Fibroblast of skin of right biceps (primary cell): ENCODE results near the gene SDR42E1.
"Not testable (repeated sequence)": the region's sequence is repeated elsewhere in the genome, so short reads cannot be mapped to it uniquely, and the experiment has no call there.

Experiments used
- DNase-seq: peaks from one replicate; pipeline ENCODE4 v3.0.0-alpha.2; 2013

SDR42E1 gene

GRCh38 chr16:81997738-81998137, 13.5 kb downstream of the SDR42E1 start:
- DNase-seq, result peak; percentile 90

GRCh38 chr16:81996664-81997509, 14.4 kb downstream of the SDR42E1 start:
- DNase-seq, result peak; percentile 73

- DNase-seq, result no peak
These were observed 15.6 kb downstream of the SDR42E1 start for GRCh38 chr16:81995651-81996050.

DNA sequence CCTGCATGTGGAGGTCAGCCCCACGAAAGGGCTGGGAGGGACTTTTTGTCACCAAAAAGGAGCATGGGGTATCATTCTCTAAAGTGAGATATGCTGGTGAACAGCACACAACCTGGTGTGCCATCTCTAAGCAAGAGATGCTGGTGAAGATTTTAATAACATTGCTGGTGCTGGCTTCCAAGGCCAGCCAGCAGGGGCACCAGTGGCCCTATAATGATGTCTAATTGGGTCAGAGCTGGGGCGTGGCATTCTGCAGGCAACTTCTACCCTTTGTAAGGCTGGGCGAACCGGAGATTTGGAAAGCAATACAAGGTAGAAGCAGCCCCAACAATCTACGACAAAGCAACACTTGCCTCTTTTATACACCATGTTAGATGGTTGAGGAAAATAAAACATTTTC, 16.8 kb downstream of the SDR42E1 start:
- DNase-seq, result no peak

DNA sequence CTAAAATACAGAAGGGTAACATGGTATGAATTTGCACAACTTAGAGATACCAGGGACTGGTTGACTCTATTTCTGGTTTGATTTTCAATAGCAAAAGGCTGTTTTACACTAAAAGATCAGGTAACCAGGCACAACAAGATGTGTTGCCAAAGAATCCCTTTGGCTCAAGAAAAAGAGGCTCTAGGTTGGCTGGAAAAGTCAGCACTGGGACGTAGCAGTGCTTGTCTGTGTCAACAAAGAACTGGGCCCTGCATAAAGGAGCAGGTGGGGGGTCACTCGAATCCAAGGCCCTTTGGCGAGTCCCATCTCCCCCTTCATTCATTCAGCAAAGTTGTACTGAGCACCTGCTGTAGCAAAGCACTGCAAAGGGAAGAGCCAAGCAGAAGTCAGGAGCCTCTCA, 18.4 kb downstream of the SDR42E1 start:
- no peak for DNase-seq

GRCh38 chr16:81987706-81988105, 23.6 kb downstream of the SDR42E1 start:
- no peak for DNase-seq

DNA sequence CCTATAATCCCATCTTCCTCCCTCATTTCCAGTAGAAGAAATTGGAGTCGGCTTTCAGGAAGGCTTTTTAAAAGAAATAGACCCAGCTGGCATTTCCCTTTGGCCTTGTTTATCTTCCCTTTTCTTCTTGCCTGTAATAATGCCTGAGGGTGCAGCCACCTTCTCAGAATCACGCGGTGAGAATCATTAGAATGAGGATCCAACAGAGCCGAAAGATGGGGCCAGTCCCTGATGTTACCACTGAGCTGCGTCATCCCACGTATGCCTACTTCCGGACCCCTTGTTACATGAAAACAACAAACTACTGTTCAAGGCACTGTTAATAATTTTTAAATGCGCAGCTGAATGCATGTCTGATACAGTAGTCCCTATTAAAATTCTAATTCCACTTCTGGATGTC, 24.1 kb downstream of the SDR42E1 start:
- no peak for DNase-seq

DNA sequence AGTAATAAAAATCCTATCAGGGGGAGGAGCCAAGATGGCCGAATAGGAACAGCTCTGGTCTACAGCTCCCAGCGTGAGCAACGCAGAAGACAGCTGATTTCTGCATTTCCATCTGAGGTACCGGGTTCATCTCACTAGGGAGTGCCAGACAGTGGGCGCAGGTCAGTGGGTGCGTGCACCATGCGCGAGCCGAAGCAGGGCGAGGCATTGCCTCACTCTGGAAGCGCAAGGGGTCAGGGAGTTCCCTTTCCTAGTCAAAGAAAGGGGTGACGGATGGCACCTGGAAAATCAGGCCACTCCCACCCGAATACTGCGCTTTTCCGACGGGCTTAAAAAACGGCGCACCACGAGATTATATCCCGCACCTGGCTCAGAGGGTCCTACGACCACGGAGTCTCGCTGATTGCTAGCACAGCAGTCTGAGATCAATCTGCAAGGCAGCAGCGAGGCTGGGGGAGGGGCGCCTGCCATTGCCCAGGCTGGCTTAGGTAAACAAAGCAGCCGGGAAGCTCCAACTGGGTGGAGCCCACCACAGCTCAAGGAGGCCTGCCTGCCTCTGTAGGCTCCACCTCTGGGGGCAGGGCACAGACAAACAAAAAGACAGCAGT, 33.8 kb downstream of the SDR42E1 start:
- not testable (repeated sequence) for DNase-seq

- DNase-seq, result no peak
These were observed 35.6 kb downstream of the SDR42E1 start for GRCh38 chr16:81975637-81976036.

- no peak for DNase-seq
These were observed 37.5 kb downstream of the SDR42E1 start for GRCh38 chr16:81973737-81974136.

DNA sequence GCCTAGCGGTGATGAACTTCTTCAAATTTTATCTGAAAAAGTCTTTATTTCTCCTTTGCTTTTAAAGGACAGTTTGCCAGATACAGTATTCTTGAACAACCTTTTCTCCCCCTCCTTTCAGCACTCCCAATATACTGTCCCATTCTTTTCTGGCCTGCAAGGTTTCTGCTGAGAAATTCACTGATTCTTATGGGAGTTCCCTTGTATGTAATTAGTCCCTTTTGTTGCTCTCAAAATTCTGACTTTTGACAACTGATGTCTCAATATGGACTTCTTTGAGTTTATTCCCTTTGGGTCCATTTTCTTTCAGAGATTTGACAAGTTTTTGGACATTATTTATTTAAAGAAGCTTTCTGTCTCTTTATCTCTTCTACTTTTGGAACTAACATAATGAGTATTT, 39.4 kb downstream of the SDR42E1 start:
- DNase-seq, result no peak

- DNase-seq, result no peak
These were observed 43.9 kb downstream of the SDR42E1 start for GRCh38 chr16:81967358-81967757.

DNA sequence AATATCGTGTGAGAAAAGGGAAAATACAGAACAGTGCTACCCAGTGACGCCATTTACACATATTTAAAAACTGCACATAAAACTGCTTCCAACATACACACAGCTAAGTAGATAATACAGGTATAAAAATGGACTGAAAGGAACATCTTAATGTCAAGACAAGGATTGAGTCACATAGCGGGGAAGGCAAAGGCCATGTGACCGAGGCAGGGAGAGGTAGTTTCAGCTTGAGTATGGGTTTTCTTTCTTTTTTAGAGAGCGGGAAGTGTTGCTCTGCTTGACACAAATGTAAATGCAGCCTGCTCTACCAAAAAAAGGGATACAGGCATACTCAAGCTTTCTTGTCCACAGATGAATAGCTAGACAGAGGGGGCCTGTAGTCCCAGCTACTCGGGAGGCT, 46.5 kb downstream of the SDR42E1 start:
- no peak for DNase-seq

GRCh38 chr16:81956213-81956948, 54.9 kb downstream of the SDR42E1 start:
- peak; percentile 3 for DNase-seq

DNA sequence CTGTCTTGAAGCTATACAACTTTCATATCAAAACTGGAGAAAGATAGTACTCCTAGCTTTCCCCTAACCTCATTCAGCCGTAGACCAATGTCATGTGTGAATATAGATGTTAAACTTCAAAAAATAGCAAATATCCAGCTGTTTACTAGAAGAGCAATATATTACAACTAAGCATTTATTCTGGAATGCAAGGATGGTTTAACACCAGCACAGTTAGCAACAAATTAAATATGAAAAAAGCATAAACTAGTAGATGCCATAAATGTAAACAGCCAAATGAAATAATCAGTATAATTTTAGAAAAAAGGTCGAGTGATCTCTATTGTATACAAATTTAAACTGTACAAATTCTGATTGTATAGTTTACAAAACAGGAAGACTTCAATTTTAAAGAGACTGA, 59.7 kb downstream of the SDR42E1 start:
- no peak for DNase-seq

DNA sequence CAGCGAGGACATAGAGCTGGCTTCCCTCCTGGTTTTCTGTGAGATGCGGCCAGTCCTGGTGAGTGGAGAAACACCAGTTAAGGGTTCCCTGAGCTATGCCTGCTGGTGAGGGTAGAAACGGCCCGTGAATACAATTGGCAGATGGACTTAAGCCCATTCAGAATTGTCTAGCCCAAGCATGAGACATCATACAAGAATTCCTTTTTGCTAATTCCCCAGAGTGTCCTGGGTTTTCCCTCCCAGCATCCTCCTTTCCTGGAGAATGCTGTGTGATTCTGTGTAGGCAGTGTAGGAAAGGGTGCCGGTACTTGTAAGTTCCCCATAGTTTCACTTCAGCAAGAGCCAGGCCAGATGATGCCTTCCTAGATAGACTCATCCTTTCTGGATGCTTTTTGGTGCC, 65.1 kb downstream of the SDR42E1 start:
- DNase-seq, result peak; percentile 81

DNA sequence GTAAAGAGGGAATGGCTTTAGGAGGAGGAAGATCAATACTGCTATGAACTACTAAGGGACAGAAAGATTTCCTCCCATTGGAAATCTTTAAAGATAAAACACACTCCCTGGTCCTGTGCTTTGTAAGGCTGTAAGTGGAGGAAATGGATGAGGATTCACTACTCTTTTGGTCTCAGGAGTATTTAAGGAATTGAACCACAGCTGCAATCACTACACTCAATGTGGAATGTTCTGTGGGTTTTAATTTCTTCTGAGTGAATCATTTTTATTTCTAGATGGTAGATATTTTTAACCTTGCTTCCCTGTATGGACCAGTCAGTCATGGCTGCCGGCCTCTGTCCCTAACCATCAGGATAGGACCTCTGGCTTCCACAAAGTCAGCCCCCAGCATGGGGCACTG, 65.6 kb downstream of the SDR42E1 start:
- peak; percentile 80 for DNase-seq

- no peak for DNase-seq
These were observed 69.2 kb downstream of the SDR42E1 start for GRCh38 chr16:81942007-81942601.

DNA sequence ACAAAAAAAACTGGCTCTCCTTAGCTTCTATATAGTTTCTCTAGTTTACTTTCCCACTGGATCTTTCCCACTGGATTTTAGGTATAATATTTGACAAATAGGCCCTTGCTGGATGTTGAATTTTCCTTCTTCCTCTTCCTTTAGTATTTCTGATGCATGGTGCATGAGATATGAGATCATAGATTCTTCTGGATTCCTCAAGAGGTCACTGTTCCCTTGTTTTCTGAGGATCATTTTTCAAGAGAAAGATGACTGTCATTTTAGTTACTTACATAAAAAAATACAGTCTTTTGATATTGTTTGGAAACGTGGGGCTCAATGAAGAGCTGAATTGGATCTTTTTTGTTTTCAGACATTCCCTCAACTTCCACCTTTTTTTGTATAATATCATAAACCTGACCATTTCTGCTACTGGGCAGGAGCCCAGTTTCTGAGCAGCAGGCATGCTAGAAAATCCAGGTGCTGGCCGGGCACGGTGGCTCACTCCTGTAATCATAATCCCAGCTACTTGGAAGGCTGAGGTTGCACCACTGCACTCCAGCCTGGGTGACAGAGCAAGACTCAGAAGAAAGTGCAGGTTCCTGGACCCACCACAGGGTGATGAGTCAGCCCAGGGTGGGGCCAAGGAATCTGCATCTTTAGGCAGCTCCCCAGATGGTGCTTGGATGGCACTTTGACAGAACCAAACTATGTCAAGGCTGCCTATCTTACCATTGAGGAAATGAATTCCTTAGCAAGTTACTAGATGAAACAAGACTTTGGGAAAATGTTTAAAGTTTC, 70.3 kb downstream of the SDR42E1 start:
- peak; percentile 53 for DNase-seq

DNA sequence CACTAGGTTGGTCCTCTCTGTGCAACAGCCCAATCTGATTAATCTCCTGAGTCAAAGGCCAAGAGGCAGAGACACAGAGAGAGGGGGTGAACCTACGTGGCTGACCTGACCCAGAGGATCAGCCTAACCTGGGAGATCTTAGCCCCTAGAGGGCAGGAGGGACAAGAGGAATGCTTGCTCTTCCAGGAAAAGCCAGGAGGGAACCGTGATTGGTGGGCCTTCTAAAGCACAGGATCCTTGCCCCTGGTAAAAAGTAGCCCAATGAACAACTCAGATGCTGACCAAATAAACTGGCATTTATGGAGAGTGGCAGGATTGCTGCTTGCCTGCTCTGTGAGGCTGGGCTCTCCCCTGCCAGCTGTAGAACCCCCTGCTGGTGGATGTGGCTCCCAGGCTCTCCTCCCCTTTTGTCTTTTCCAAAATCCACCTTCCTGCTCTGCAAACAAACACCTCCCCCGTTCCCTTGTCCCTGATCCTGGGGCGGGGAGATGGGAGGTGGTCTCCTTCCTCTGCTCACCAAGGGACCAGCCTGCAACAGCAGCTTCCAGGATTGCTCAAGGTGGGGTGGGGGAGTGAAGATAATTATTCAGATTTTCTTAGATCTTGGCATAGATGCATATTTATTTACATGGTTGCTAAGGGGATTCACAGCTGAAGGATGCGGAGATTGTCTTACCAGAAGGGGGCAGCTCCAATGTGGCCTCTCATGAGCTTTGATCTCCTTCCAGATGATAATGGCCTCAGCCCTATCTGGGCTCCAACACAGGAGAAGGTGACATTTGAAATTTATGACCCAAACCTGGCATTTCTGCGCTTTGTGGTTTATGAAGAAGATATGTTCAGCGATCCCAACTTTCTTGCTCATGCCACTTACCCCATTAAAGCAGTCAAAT, 71.9 kb downstream of the SDR42E1 start:
- DNase-seq, result no peak
